Endothelial cell of umbilical vein (primary cell): ENCODE measurements around the gene RNF130. TPM values are rescaled to one million over a fixed set of nuclear protein-coding genes. Genes with fewer than 3 reads are reported as not detected.

Experiments
- BruUV-seq: library from RNA; stranded (reverse); fragments of 400-500 nt; replicated peaks from 2 replicates; lab custom pipeline; 2021; lab: Mats Ljungman, UMichigan
- CTCF ChIA-PET: fragments of 300-600, 350-600 bp; sonication (Branson Sonifier 250); formaldehyde crosslinking; loops from one replicate; lab custom pipeline; 2021; ENCODE audit warnings: antibody characterized with exemption, inconsistent platforms; lab: Charles Lee
- POLR2A ChIA-PET: fragments of 300-600, 350-600 bp; sonication (Branson Sonifier 250); formaldehyde crosslinking; loops from one replicate; lab custom pipeline; 2021; ENCODE audit warnings: antibody characterized with exemption, inconsistent platforms; lab: Charles Lee
- DNase-seq: peaks from one replicate; pipeline ENCODE4 v3.0.0-alpha.2; 2011; ENCODE audit warnings: low read depth, low spot score
- FAIRE-seq: peaks from 2 replicates; lab custom pipeline; 2011; peaks lifted over from hg19 to GRCh38; lab: Jason Lieb, UNC
- H2AFZ ChIP-seq: 2 replicates; pipeline ENCODE4 v1.6.0; 2012; ENCODE audit warnings: low read depth, low read length, control low read depth, inconsistent platforms
- H3K27ac ChIP-seq: 2 replicates; pipeline ENCODE4 v1.5.1; 2011; ENCODE audit warnings: low read depth, mild to moderate bottlenecking, control low read depth, low read length, moderate library complexity; ENCODE audit not compliant: insufficient read depth
- H3K27me3 ChIP-seq, 2 experiments: 2 replicates each; pipeline versions ENCODE4 v1.6.0 to v1.6.1; 2011; ENCODE audit warnings: low read length in 2 of 2, mixed read lengths in 1 of 2; ENCODE audit not compliant: control insufficient read depth in 2 of 2, insufficient read depth in 2 of 2
- H3K36me3 ChIP-seq, 2 experiments: 2 replicates in 1 of 2; 3 replicates in 1 of 2; pipeline ENCODE4 v1.5.1; 2011; ENCODE audit warnings: low read length in 2 of 2, mild to moderate bottlenecking in 1 of 2, moderate library complexity in 1 of 2; ENCODE audit not compliant: control insufficient read depth in 2 of 2, insufficient read depth in 2 of 2; ENCODE audit errors: extremely low read depth in 1 of 2
- H3K4me1 ChIP-seq: 3 replicates; pipeline ENCODE4 v1.5.1; 2011; ENCODE audit warnings: mild to moderate bottlenecking, low read length; ENCODE audit not compliant: control insufficient read depth, insufficient read depth; ENCODE audit errors: extremely low read depth
- H3K4me2 ChIP-seq: 2 replicates; pipeline ENCODE4 v1.6.1; 2011; ENCODE audit warnings: low read length, control low read depth, mixed read lengths; ENCODE audit not compliant: insufficient read depth
- H3K4me3 ChIP-seq, 3 experiments: fragments of 200-600 bp in 1 of 3; sonication (generic), shearing (Covaris generic) in 1 of 3; replicated peaks in 1 of 3; 2 replicates each; pipeline ENCODE4 v1.5.1; 2011 to 2016; ENCODE audit warnings: control low read depth in 3 of 3, low read length in 3 of 3, mild to moderate bottlenecking in 2 of 3, inconsistent platforms in 1 of 3, low read depth in 1 of 3, moderate library complexity in 1 of 3; ENCODE audit not compliant: insufficient read depth in 1 of 3
- H3K79me2 ChIP-seq: 2 replicates; pipeline ENCODE4 v1.6.0; 2012; ENCODE audit warnings: low read length, inconsistent platforms; ENCODE audit not compliant: control insufficient read depth, insufficient read depth
- H3K9ac ChIP-seq: replicated peaks from 2 replicates; pipeline ENCODE3; 2011; ENCODE audit warnings: low read length, control low read depth; ENCODE audit not compliant: insufficient read depth; ENCODE audit errors: extremely low read depth
- H3K9me1 ChIP-seq: replicated peaks from 3 replicates; pipeline ENCODE4 v1.6.0; 2011; ENCODE audit warnings: mild to moderate bottlenecking, low read length; ENCODE audit not compliant: control insufficient read depth, insufficient read depth; ENCODE audit errors: extremely low read depth
- H3K9me3 ChIP-seq: replicated peaks from 2 replicates; pipeline ENCODE4 v1.5.1; 2012; ENCODE audit warnings: low read length, inconsistent platforms; ENCODE audit not compliant: control insufficient read depth, insufficient read depth
- H4K20me1 ChIP-seq: replicated peaks from 2 replicates; pipeline ENCODE3; 2011; ENCODE audit warnings: mild to moderate bottlenecking, low read length; ENCODE audit not compliant: control insufficient read depth, insufficient read depth; ENCODE audit errors: extremely low read depth
- CTCF ChIP-seq, 2 donors: IDR thresholded peaks; 1 replicate in 1 of 2; 2 replicates in 1 of 2; pipeline ENCODE4 v1.5.1; 2011; ENCODE audit warnings: low read length in 2 of 2, mild to moderate bottlenecking in 2 of 2, moderate library complexity in 2 of 2, control low read depth in 1 of 2, inconsistent platforms in 1 of 2, low read depth in 1 of 2; ENCODE audit not compliant: insufficient read depth in 1 of 2; ENCODE audit errors: extremely low read depth in 1 of 2
- EZH2 ChIP-seq: IDR thresholded peaks from 2 replicates; pipeline ENCODE4 v1.6.1; 2012; ENCODE audit warnings: borderline replicate concordance, low read depth, mild to moderate bottlenecking, moderate library complexity, low read length, inconsistent platforms; ENCODE audit not compliant: severe bottlenecking
- FOS ChIP-seq: IDR thresholded peaks from 2 replicates; pipeline ENCODE4 v1.6.1; 2011; ENCODE audit warnings: mild to moderate bottlenecking, low read length, moderate library complexity, borderline replicate concordance; ENCODE audit not compliant: insufficient read depth
- GATA2 ChIP-seq: IDR thresholded peaks from 2 replicates; pipeline ENCODE4 v1.7.0; 2011; ENCODE audit warnings: low read depth, mild to moderate bottlenecking, moderate library complexity, mixed read lengths, low read length; ENCODE audit not compliant: insufficient read length, insufficient read depth
- JUN ChIP-seq: IDR thresholded peaks from 2 replicates; pipeline ENCODE4 v1.6.1; 2011; ENCODE audit warnings: borderline replicate concordance, low read depth; ENCODE audit not compliant: insufficient read length, insufficient read depth
- MAX ChIP-seq: IDR thresholded peaks from 2 replicates; pipeline ENCODE4 v1.6.1; 2011; ENCODE audit not compliant: insufficient read depth, insufficient read length
- MYC ChIP-seq: IDR thresholded peaks from one replicate; pipeline ENCODE4 v1.6.1; 2011; ENCODE audit warnings: mild to moderate bottlenecking, low read depth, low read length
- POLR2A ChIP-seq: IDR thresholded peaks from 2 replicates; pipeline ENCODE4 v1.6.1; 2012; ENCODE audit warnings: low read depth, mild to moderate bottlenecking, control low read depth, low read length
- POLR2AphosphoS5 ChIP-seq: IDR thresholded peaks from 2 replicates; pipeline ENCODE4 v1.6.1; 2012; ENCODE audit warnings: low read depth, mild to moderate bottlenecking, control low read depth, low read length, moderate library complexity; ENCODE audit not compliant: insufficient read depth
- dilution Hi-C: fragments of 300-500 bp; cut with MboI; formaldehyde crosslinking; loops from one replicate; pipeline ENCODE4 v1.15.0; 2019; ENCODE audit warnings: low sequenced_read_pairs; ENCODE audit not compliant: extremely low pct_ligation_motif_present
- intact Hi-C: fragments of 100-400 bp; cut with micrococcal nuclease; formaldehyde crosslinking; loops from one replicate; pipeline ENCODE4 v1.10.0; 2022
- polyA plus RNA-seq, 4 experiments: library from polyadenylated mRNA; depleted of rRNA in 3 of 4; stranded (reverse) in 3 of 4; unstranded in 1 of 4; fragments of >200 nt; gene quantifications; 2 replicates each; pipeline versions ENCODE4 v1.2.1 to v1.2.3, GENCODE V29; 2011 to 2012; ENCODE audit warnings: missing spikeins in 1 of 4
- total RNA-seq: library from RNA; stranded (reverse); gene quantifications from 2 replicates; pipeline ENCODE4 v1.2.3, GENCODE V29; 2021

The RNF130 gene
- total and polyA plus RNA-seq, 2 donors (not counting 3 experiments of a cell fraction or from before 2014, with no cell fraction given): 43.0 to 43.1 TPM

GRCh38 chr5:180109920-180110319, 38.4 kb upstream of the RNF130 start:
- dilution Hi-C loops (no loop called here), intact Hi-C loops (no loop called here)
- FAIRE-seq (no peak), DNase-seq (no peak)
- Histone ChIP-seq H3K79me2 (no peaks in the 10 kb centered on the region), H3K4me1 (no peaks in the 10 kb centered on the region), H3K27me3 (no peaks in the 10 kb centered on the region), H3K4me2 (no peak overlapping the region), H3K36me3 (no peaks in the 10 kb centered on the region), H3K27ac (no peak overlapping the region), H3K9ac (no peak overlapping the region), H3K9me1 (no peaks in the 10 kb centered on the region), H4K20me1 (no peaks in the 10 kb centered on the region), H3K9me3 (no peaks in the 10 kb centered on the region), H2AFZ (no peak overlapping the region), H3K4me3 (no peak overlapping the region)
- POLR2A ChIA-PET: interaction anchor here (0.6 kb wide), 1 partner anchor 1151 kb away, joined by 3 read pairs; the partner anchor contains the start of gene TRIM52
- CTCF ChIA-PET: interaction anchor here (1.0 kb wide), 1 partner anchor 99 kb away, joined by 3 read pairs; no protein-coding TSS in a partner anchor
- TF ChIP-seq EZH2 (no peak), JUN (no peak), MAX (no peak), MYC (no peak), POLR2A (no peak), CTCF (IDR thresholded peaks at IDR 0.05; ENCODE audit: extremely low read depth in 1 of 2, insufficient read depth in 1 of 2, low read depth in 1 of 2, low read length in 2 of 2) (no peak), POLR2AphosphoS5 (no peak), GATA2 (no peak), FOS (no peak)
- no TSS peak for BruUV-seq
